ENCODE measurements around the gene NTF4.

- TF ChIP-seq CTCF (IDR thresholded peaks at IDR 0.05; ENCODE audit: low read depth, low read length) = no peak
- TF ChIP-seq EZH2phosphoT487 (IDR thresholded peaks at IDR 0.05; ENCODE audit: low read depth) = no peak
Measured at GRCh38 chr19:49056101-49056901, 8.3 kb downstream of the NTF4 start.
